Sigmoid colon (tissue), 7 donors: ENCODE results near the gene PPP3R1. TPM values are rescaled to one million over a fixed set of nuclear protein-coding genes. Genes with fewer than 3 reads are reported as not detected.

Source experiments
- DNase-seq: peaks from one replicate; pipeline ENCODE4 v3.0.0-alpha.2; 2019
- H3K27ac ChIP-seq, 4 donors: fragments of 200-600 bp; sonication (generic); one replicate each; pipeline ENCODE4 v1.5.1; 2016 to 2019; ENCODE audit warnings: mild to moderate bottlenecking in 1 of 4
- H3K27me3 ChIP-seq, 3 donors: fragments of 200-600 bp; sonication (generic); one replicate each; pipeline ENCODE4 v1.5.1; 2019; ENCODE audit warnings: mild to moderate bottlenecking in 1 of 3
- H3K36me3 ChIP-seq, 4 donors: fragments of 200-600 bp; sonication (generic); one replicate each; pipeline ENCODE4 v1.5.1; 2016 to 2019
- H3K4me1 ChIP-seq, 4 donors: fragments of 200-600 bp; sonication (generic); one replicate each; pipeline ENCODE4 v1.5.1; 2017 to 2019
- H3K4me3 ChIP-seq, 4 donors: fragments of 200-600 bp; sonication (generic); one replicate each; pipeline ENCODE4 v1.5.1; 2017 to 2019; ENCODE audit warnings: mild to moderate bottlenecking in 2 of 4, moderate library complexity in 1 of 4
- H3K9me3 ChIP-seq, 4 donors: fragments of 200-600 bp in 3 of 4; sonication (generic) in 3 of 4; one replicate each; pipeline versions ENCODE4 v1.5.1 to v1.6.1; 2013 to 2019
- CTCF ChIP-seq, 4 experiments: fragments of 450-650 bp in 3 of 4; fragments of 200-600 bp in 1 of 4; IDR thresholded peaks; one replicate each; pipeline ENCODE4 v1.5.1; 2016 to 2019; ENCODE audit warnings: antibody characterized with exemption in 4 of 4, mild to moderate bottlenecking in 3 of 4, moderate library complexity in 2 of 4
- EP300 ChIP-seq, 4 donors: sonication (generic); formaldehyde crosslinking; IDR thresholded peaks; one replicate each; pipeline ENCODE4 v1.6.1; 2017; ENCODE audit warnings: antibody characterized with exemption in 4 of 4
- POLR2A ChIP-seq, 2 donors: fragments of 450-650 bp; IDR thresholded peaks; one replicate each; pipeline ENCODE4 v1.6.1; 2016; ENCODE audit warnings: antibody characterized with exemption in 2 of 2, mild to moderate bottlenecking in 2 of 2, moderate library complexity in 2 of 2
- POLR2AphosphoS5 ChIP-seq, 4 donors: sonication (generic); formaldehyde crosslinking; IDR thresholded peaks; one replicate each; pipeline ENCODE4 v1.6.1; 2017; ENCODE audit warnings: antibody characterized with exemption in 4 of 4
- WGBS, 2 donors: extraction: QIAGEN DNeasy Blood & Tissue Kit; methylation state at CpG; one replicate each; pipeline ENCODE4 v1.1.7; 2013; 5-methylcytosine and 5-hydroxymethylcytosine counted together
- intact Hi-C: fragments of 100-400 bp; cut with DNase I; formaldehyde crosslinking; loops from one replicate; pipeline ENCODE4 v1.15.1; 2023
- polyA plus RNA-seq, 3 donors: library from polyadenylated mRNA; stranded (reverse); fragments of 200-250 nt; gene quantifications; one replicate each; pipeline ENCODE4 v1.2.3, GENCODE V29; 2013
- total RNA-seq, 4 donors: library from RNA; depleted of rRNA; stranded (reverse); fragments of >200 nt; gene quantifications; one replicate each; pipeline ENCODE4 v1.1.0, GENCODE V29; 2016
- donor health status: healthy with polysubstance abuse.
- donor health status: Bipolar disorder and iron deficiency.
- donor health status: healthy.

Gene PPP3R1
- total and polyA plus RNA-seq, 7 donors: 17.4 to 38.5 (median 28.8) TPM

- H3K27me3 ChIP-seq: no peaks in the 10 kb centered on the region
- TF ChIP-seq POLR2AphosphoS5 (IDR thresholded peaks at IDR 0.05) (no peak), POLR2A (IDR thresholded peaks at IDR 0.05) (no peak), CTCF (IDR thresholded peaks at IDR 0.05) (no peak), EP300 (IDR thresholded peaks at IDR 0.05) (no peak)
- no peaks in the 10 kb centered on the region for H3K4me1 ChIP-seq
- DNase-seq: no peak
- no peak overlapping the region for H3K27ac ChIP-seq
- intact Hi-C loops: no loop called here
- WGBS, 2 donors: 40 to 60% methylated on average over 7 of the region's 7 CpGs
- no peaks in the 10 kb centered on the region for H3K9me3 ChIP-seq
- no peak overlapping the region for H3K4me3 ChIP-seq
- H3K36me3 ChIP-seq: peaks cover 0 to 73% (median 10%) of the 10 kb centered on the region in 4 donors
These were observed 116.6 kb downstream of the PPP3R1 start for GRCh38 chr2:68135448-68136320.

- H3K36me3 ChIP-seq: peaks cover 0 to 78% (median 10%) of the 10 kb centered on the region in 4 donors
- no peak overlapping the region for H3K4me3 ChIP-seq
- no peaks in the 10 kb centered on the region for H3K4me1 ChIP-seq
- H3K27me3 ChIP-seq: no peaks in the 10 kb centered on the region
- H3K9me3 ChIP-seq: no peaks in the 10 kb centered on the region
- no peak for DNase-seq
- TF ChIP-seq CTCF (IDR thresholded peaks at IDR 0.05) (no peak), EP300 (IDR thresholded peaks at IDR 0.05) (no peak), POLR2AphosphoS5 (IDR thresholded peaks at IDR 0.05) (no peak), POLR2A (IDR thresholded peaks at IDR 0.05) (no peak)
- WGBS, 2 donors: 19 to 64% methylated on average over 6 of the region's 6 CpGs
- no peak overlapping the region for H3K27ac ChIP-seq
- intact Hi-C loops: no loop called here
These were observed 117.8 kb downstream of the PPP3R1 start for GRCh38 chr2:68134554-68134953.

GRCh38 chr2:68134120-68134519, 118.2 kb downstream of the PPP3R1 start:
- H3K4me3 ChIP-seq: no peak overlapping the region
- TF ChIP-seq POLR2AphosphoS5 (IDR thresholded peaks at IDR 0.05): no peak
- TF ChIP-seq EP300 (IDR thresholded peaks at IDR 0.05): no peak
- TF ChIP-seq POLR2A (IDR thresholded peaks at IDR 0.05): no peak
- no peak for TF ChIP-seq CTCF (IDR thresholded peaks at IDR 0.05)
- no peak overlapping the region for H3K27ac ChIP-seq
- H3K9me3 ChIP-seq: no peaks in the 10 kb centered on the region
- intact Hi-C loops: no loop called here
- H3K4me1 ChIP-seq: no peaks in the 10 kb centered on the region
- no peaks in the 10 kb centered on the region for H3K27me3 ChIP-seq
- H3K36me3 ChIP-seq: peaks cover 0 to 77% (median 10%) of the 10 kb centered on the region in 4 donors
- no peak for DNase-seq
- 47 to 89% methylated on average over 1 of the region's 1 CpG for WGBS, 2 donors

Other genes starting within 250 kb of the PPP3R1 start
- gene C1D, start 189.5 kb downstream of the PPP3R1 start, total RNA-seq: 10 to 100 TPM; 37.9 to 77.0 (median 43.6) TPM
- 10 to 100 TPM; 30.6 to 47.4 (median 34.2) TPM for gene C1D, start 189.5 kb downstream of the PPP3R1 start, polyA plus RNA-seq
- 10 to 100 TPM in 3 of 4 donors, 1 to 10 TPM in 1; 9.1 to 20.7 (median 17.2) TPM for gene PNO1, start 94.6 kb downstream of the PPP3R1 start, total RNA-seq
- gene PNO1, start 94.6 kb downstream of the PPP3R1 start, polyA plus RNA-seq: 10 to 100 TPM in 1 of 3 donors, 1 to 10 TPM in 2; 6.0 to 10.5 (median 7.9) TPM
- 10 to 100 TPM; 22.5 to 38.2 (median 32.6) TPM for gene CNRIP1, start 67.4 kb upstream of the PPP3R1 start, total RNA-seq
- 10 to 100 TPM in 2 of 3 donors, 1 to 10 TPM in 1; 6.2 to 16.2 (median 10.0) TPM for gene CNRIP1, start 67.4 kb upstream of the PPP3R1 start, polyA plus RNA-seq
- 10 to 100 TPM in 2 of 4 donors, 1 to 10 TPM in 2; 5.8 to 15.2 (median 10.3) TPM for gene PLEK, start 112.8 kb upstream of the PPP3R1 start, total RNA-seq
- 10 to 100 TPM; 12.5 to 16.8 (median 12.6) TPM for gene PLEK, start 112.8 kb upstream of the PPP3R1 start, polyA plus RNA-seq
- gene FBXO48, start 214.8 kb upstream of the PPP3R1 start, total RNA-seq: 1 to 10 TPM in 1 of 4 donors, under 1 TPM in 3; 0.55 to 1.1 (median 0.83) TPM
- 1 to 10 TPM in 1 of 3 donors, under 1 TPM in 2; 0.60 to 1.2 (median 0.70) TPM for gene FBXO48, start 214.8 kb upstream of the PPP3R1 start, polyA plus RNA-seq
- 10 to 100 TPM; 11.0 to 21.7 (median 14.5) TPM for gene APLF, start 215.1 kb upstream of the PPP3R1 start, total RNA-seq
- gene APLF, start 215.1 kb upstream of the PPP3R1 start, polyA plus RNA-seq: under 1 TPM; 0.23 to 0.69 (median 0.60) TPM